Renal pelvis (tissue), 4 donors: ENCODE results near the gene PLAGL2. TPM values are rescaled to one million over a fixed set of nuclear protein-coding genes. Genes with fewer than 3 reads are reported as not detected.
"Not testable (repeated sequence)": the region's sequence is repeated elsewhere in the genome, so short reads cannot be mapped to it uniquely, and the experiment has no call there.

Source experiments
- DNase-seq: peaks from one replicate; pipeline ENCODE4 v3.0.0-alpha.2; 2013
- polyA plus RNA-seq, 3 donors: library from polyadenylated mRNA; unstranded; fragments of 120-200 nt; gene quantifications; one replicate each; pipeline ENCODE4 v1.2.1, GENCODE V29; 2013; ENCODE audit not compliant: insufficient read length in 3 of 3

The PLAGL2 gene
- polyA plus RNA-seq, 3 donors = 22.0 to 24.9 (median 22.8) TPM

- peak; percentile 67 for DNase-seq
Observed at GRCh38 chr20:32189691-32190615, 17.6 kb downstream of the PLAGL2 start.

- DNase-seq = no peak
Observed at GRCh38 chr20:32189123-32189410, 18.5 kb downstream of the PLAGL2 start.

GRCh38 chr20:32188376-32189122, 19.0 kb downstream of the PLAGL2 start:
- no peak for DNase-seq

- no peak for DNase-seq
Observed at GRCh38 chr20:32186506-32186905, 21.0 kb downstream of the PLAGL2 start.

- DNase-seq = no peak
Observed at GRCh38 chr20:32184961-32185603, 22.5 kb downstream of the PLAGL2 start.

- no peak for DNase-seq
Observed at GRCh38 chr20:32183947-32184635, 23.5 kb downstream of the PLAGL2 start.

GRCh38 chr20:32181606-32182005, 25.9 kb downstream of the PLAGL2 start:
- no peak for DNase-seq

- no peak for DNase-seq
Observed at GRCh38 chr20:32179934-32180333, 27.6 kb downstream of the PLAGL2 start.

GRCh38 chr20:32179515-32179914, 28.0 kb downstream of the PLAGL2 start:
- DNase-seq = no peak

- not testable (repeated sequence) for DNase-seq
Observed at GRCh38 chr20:32177696-32178095, 29.8 kb downstream of the PLAGL2 start.

GRCh38 chr20:32168184-32168910, 39.2 kb downstream of the PLAGL2 start:
- peak; percentile 54 for DNase-seq

GRCh38 chr20:32167552-32167951, 40.0 kb downstream of the PLAGL2 start:
- no peak for DNase-seq

- DNase-seq = no peak
Observed at GRCh38 chr20:32165836-32166545, 41.6 kb downstream of the PLAGL2 start.

- DNase-seq = no peak
Observed at GRCh38 chr20:32164984-32165735, 42.4 kb downstream of the PLAGL2 start.

- DNase-seq = no peak
Observed at GRCh38 chr20:32163951-32164350, 43.6 kb downstream of the PLAGL2 start.

GRCh38 chr20:32162351-32162750, 45.2 kb downstream of the PLAGL2 start:
- peak; percentile 38 for DNase-seq

GRCh38 chr20:32160341-32160740, 47.2 kb downstream of the PLAGL2 start:
- DNase-seq = no peak

- DNase-seq = no peak
Observed at GRCh38 chr20:32159766-32160221, 47.7 kb downstream of the PLAGL2 start.

- DNase-seq = no peak
Observed at GRCh38 chr20:32158943-32159660, 48.4 kb downstream of the PLAGL2 start.
